Measurements from ENCODE around the gene SDK1.

SDK1 gene

GRCh38 chr7:3415861-3416312 lies 114.8 kb downstream of the SDK1 start:
- no peak for DNase-seq

- DNase-seq: no peak
Measured at GRCh38 chr7:3416453-3416852, 115.4 kb downstream of the SDK1 start.

DNA sequence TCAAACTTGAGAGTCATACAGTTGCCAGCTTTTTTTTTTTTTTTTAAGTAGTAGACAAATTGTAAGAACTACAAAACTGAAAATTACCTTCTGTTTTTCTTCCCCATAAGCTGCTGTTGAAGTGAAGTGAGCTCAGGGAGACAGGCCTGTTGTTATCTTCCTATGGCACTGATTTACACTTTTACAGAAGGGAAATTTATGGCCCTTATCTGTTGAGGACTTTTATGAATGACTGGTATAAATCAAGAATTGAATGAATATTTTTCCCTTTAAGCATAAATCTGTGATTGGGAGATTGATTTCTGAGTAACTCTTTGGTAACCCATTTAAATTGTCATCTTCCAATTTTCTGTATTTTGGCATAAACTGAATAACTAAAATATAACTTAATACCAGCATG lies 124.0 kb downstream of the SDK1 start:
- DNase-seq: no peak

- DNase-seq: no peak
Measured at GRCh38 chr7:3426064-3426463, 125.0 kb downstream of the SDK1 start.

DNA sequence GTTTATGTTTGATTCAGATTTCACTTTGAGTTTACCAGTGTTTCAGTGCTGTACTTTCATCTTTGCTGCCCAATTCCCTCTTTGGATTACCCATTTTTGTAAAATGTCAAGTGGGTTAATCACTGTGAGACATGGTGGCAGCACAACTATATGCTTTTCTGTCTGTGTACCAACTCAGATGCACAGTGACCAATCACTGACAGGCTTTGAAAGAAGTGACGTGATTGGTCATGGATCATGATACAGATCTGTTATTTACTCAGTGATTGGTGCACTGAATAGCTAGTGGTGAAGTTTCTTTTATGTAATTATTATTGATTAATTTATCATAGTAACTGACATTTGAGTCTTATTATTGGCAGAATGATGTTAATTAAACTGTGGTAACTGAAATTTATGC lies 126.9 kb downstream of the SDK1 start:
- peak in 1 of 2 experiments; percentile 10 for DNase-seq

DNA sequence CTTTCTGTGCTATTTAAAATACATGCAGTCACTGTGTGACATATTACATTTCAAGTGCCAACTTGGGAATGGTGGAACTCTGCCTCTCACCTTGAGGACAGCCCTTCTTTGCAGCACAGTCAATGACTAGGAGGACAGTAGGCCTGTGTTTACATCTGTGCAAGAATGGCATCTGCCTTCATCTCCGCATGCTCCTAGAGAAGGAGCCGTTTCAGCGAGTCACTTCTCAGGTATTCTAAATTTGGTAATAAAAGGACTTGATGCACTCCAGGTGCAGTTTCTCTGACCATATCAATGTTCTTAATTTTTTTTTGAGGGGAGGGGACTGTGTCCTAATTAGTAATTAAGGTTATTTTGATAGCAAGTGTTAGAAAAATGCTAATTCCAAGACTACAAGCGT lies 128.9 kb downstream of the SDK1 start:
- no peak for DNase-seq

- DNase-seq: no peak
Measured at GRCh38 chr7:3430588-3430987, 129.5 kb downstream of the SDK1 start.

GRCh38 chr7:3431306-3431705 lies 130.3 kb downstream of the SDK1 start:
- DNase-seq: no peak

DNA sequence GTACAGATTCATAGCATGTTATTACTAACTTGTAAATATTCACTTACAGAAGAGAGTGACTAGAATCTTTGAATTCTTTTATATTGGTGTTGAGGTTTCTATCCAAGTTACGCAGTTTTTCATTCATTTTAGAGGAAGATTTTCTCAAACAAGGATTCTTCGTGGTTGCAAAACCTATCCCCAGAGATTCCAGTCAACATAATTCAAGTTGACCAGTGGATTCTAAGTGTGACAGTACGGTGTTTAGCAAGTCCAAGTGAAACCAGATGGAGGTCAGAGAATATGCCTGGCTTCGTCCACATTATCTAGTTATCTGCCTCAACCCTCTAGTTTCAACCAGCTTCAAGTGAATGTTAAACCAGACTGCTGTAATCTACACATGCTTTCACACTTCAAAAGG lies 131.9 kb downstream of the SDK1 start:
- DNase-seq: no peak

DNA sequence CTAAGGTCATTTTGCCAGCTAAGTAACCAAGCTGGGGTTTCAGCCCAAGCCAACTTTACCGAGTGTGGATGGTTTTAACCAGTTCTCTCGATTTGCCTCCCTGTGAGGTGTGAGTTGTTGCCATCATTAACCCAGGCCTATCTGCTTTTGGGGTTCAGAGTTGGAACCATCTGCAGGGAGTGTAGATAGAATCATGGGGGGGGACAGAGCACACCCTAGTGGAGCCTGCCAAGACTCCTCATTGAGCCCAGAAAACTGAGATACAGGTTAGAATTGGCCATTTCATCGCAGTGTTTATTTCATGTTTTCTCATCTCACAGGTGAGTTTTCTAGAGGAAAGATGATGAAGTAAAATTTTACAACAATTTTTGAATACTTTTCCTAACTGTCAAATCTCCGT lies 133.6 kb downstream of the SDK1 start:
- DNase-seq: no peak

DNA sequence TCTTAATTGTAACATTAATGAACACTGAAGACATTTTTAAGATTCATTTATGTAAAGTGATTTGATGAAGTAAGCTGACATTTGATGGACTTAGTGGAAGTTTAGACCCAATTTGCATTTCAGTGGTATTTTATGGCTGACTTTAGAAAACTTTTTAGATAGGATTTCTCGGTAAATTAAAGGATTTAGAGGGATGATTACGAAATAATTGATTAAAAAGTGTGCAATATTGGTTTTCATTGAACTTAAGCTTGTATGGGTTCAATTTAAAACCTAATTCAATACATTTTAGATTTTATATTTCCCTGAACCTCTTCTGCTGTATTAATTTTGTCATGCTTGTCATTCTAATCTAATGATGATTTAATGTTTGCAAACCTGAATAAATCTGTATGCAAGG lies 135.1 kb downstream of the SDK1 start:
- no peak for DNase-seq

- DNase-seq: peak in 1 of 2 experiments; percentile 8
Measured at GRCh38 chr7:3436746-3437145, 135.7 kb downstream of the SDK1 start.

DNA sequence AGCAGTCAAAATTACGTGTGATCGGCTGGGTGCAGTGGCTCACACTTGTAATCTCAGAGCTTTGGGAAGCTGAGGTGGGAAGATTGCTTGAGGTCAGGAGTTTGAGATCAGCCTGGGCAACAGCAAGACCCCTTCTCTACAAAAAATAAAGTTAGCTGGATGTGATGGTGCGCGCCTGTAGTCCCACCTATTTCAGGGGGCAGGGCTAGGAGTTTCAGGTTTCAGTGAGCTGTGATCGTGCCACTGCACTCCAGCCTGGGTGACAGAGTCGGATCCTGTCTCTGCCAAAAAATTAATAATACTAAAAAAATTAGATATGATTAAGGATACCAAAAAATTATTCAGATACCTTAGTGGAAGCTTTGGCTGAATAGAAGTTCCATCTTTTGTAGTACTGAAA lies 136.4 kb downstream of the SDK1 start:
- no peak for DNase-seq

DNA sequence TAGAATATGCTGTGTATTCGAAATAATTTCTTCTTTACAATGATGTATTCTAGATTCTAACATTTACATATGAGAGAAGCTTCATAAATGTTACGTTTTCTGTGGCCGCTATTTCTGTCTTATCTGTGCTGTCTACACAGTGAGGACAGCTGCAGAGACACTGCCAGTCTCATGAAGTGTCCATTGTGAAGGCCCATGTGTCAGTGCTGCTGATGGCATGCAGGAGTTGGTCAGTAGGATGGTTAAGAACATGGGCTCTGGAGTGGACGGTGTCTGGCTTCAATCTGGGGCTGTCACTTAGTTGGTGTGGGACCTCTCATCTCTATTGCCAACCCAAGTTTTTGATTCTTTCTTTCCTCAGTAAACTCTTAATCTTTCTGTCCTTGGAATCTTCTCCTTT lies 137.3 kb downstream of the SDK1 start:
- no peak for DNase-seq

GRCh38 chr7:3439333-3440030 lies 138.4 kb downstream of the SDK1 start:
- peak in 1 of 2 experiments; percentile 30 for DNase-seq

GRCh38 chr7:3440509-3440908 lies 139.5 kb downstream of the SDK1 start:
- DNase-seq: no peak

GRCh38 chr7:3443716-3444115 lies 142.7 kb downstream of the SDK1 start:
- DNase-seq: no peak

GRCh38 chr7:3446786-3447185 lies 145.7 kb downstream of the SDK1 start:
- DNase-seq: no peak

- no peak for DNase-seq
Measured at GRCh38 chr7:3451701-3452100, 150.6 kb downstream of the SDK1 start.

DNA sequence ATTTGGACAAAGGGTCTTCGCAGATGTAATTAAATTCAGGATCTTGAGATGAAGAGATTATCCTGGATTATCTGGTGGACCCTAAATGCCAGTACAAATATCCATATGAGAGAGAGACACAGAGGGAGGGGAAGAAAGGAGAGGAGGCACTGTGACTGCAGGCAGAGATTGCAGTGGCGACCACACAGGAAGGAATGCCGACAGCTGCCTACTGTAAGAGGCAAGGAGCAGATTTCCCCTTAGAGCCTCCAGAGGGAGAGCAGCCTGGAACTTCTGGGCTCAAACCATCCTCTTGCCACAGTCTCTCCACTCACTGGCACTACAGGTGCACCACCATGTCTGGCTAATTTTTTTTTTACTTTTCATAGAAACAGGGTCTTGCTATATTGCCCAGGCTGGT lies 152.3 kb downstream of the SDK1 start:
- no peak for DNase-seq

DNA sequence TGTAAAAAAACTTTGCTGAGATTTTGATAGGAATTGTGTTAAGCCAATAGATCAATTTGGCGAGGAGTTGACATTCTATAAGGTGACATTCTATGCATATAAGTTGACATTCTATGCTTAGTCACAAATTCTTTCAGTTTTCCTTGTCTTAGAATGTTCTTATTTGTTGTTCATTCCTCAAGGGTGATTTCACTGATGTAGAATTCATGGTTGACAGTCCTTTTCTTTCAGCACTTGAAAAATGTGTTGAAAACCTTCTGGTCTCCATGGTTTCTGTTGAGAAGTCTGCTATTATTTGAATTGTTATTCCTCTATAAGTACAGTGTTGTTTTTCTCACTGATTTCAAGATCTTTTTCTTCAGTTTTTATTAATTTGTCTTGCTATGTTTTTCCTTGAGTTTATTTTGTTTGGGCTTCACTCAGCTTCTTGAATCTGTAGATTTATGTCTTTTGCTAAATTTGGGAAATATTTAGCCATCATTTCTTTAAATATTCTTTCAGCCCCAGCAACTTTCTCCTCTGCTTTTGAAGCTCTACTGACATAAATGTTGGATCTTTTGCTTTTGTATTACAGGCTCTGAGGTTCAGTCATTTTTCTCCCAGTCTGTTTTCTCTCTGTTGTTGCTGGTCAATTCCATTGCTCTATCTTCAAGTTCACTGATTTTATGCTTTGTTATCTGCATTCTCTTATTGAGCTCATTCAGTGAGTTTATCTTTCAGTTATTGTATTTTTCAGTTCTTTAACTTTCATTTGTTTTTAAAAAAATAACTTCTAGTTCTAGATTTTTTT lies 154.9 kb downstream of the SDK1 start:
- peak in 1 of 2 experiments; percentile 23 for DNase-seq

- DNase-seq: no peak
Measured at GRCh38 chr7:3459111-3459510, 158.1 kb downstream of the SDK1 start.

GRCh38 chr7:3461923-3462322 lies 160.9 kb downstream of the SDK1 start:
- DNase-seq: no peak

DNA sequence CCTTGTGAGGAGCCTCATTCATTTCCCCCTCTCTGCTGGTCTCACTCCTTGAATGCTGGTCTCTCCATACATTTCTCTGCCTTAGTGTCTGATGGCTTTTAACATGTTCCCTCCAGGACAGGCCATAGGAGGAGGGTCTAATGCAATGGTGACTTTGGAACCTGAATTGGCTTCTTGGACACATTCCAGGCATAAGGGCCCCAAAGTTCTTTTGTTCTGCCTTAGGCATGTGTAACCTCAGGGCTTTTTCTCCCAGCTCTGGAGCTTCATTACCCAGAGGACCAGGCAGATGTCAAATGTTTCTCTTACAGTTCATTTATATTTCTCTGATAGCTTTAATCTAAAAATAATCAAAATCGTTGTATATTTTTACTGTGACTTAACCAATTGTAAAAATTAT lies 162.6 kb downstream of the SDK1 start:
- no peak for DNase-seq

Measured in SW 1271 (cell line).